Measurements from ENCODE around the gene ZCCHC4. TPM values are rescaled to one million over a fixed set of nuclear protein-coding genes. Genes with fewer than 3 reads are reported as not detected.

Gene ZCCHC4
- polyA plus RNA-seq, 1 donor (not counting 4 experiments of a cell fraction or from before 2014, with no cell fraction given): 10.8 TPM

DNA sequence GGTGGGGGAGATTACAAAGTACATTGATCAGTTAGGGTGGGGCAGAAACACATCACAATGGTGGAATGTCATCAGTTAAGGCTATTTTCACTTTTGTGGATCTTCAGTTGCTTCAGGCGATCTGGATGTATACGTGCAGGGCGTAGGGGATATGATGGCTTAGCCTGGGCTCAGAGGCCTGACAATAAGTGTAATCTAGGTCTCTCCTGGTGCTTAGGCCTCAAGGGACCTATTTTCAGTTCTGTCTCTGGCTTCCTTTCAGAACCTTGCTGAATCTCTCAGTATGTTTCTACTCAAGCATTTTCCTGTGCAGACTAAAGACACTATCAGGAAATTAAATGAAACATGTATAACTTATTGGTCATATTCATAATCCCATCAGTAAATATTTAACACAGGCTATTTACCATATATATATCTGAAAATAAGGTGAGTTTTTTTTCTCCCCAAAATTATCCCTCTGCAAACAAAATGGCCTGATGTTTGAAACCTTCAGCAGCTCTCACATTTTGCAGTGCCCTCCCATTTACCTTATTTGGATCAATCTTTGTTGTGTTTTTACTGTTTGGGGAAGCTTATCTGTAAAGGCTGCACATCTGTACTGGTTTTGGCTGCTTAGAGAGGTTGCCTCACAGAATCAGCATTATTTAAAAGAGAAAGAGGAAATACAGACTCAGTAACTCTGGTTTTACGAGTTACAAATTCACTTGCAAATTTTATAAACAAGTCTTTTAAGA, 2.3 kb upstream of the ZCCHC4 start:
- Histone ChIP-seq H3K9ac (ENCODE audit: control insufficient read depth, extremely low read depth, insufficient read depth, low read length) (no peak overlapping the region), H3K27ac (ENCODE audit: control insufficient read depth, insufficient read depth, low read length) (no peak overlapping the region), H2AFZ (ENCODE audit: control insufficient read depth, low read length) (peak overlapping the region; percentile 67), H4K20me1 (ENCODE audit: control insufficient read depth, extremely low read depth, insufficient read depth, low read length) (no peaks in the 10 kb centered on the region), H3K9me1 (ENCODE audit: control insufficient read depth, extremely low read depth, insufficient read depth, low read length) (no peaks in the 10 kb centered on the region), H3K4me1 (ENCODE audit: control insufficient read depth, extremely low read depth, insufficient read depth, low read length) (peaks cover 7% of the 10 kb centered on the region), H3K4me2 (ENCODE audit: control insufficient read depth, extremely low read depth, insufficient read depth, low read depth, low read length) (no peak overlapping the region), H3K4me3 (ENCODE audit: control insufficient read depth in 2 of 3, extremely low read depth in 1 of 3, insufficient read depth in 2 of 3, low read depth in 1 of 3, low read length in 3 of 3) (no peak overlapping the region), H3K9me3 (ENCODE audit: control insufficient read depth, low read depth, low read length) (no peaks in the 10 kb centered on the region), H3K27me3 (ENCODE audit: control insufficient read depth, extremely low read depth, insufficient read depth, low read length) (no peaks in the 10 kb centered on the region), H3K36me3 (ENCODE audit: control insufficient read depth in 2 of 2, extremely low read depth in 1 of 2, insufficient read depth in 2 of 2, low read length in 2 of 2) (no peaks in the 10 kb centered on the region), H3K79me2 (ENCODE audit: control insufficient read depth, insufficient read depth, low read length) (peaks cover 2% of the 10 kb centered on the region)
- no peak for DNase-seq (ENCODE audit: low read depth, low spot score)
- dilution Hi-C loops (cut with MboI; ENCODE audit: extremely low pct_ligation_motif_present, low sequenced_read_pairs): no loop called here
- FAIRE-seq: no peak
- TF ChIP-seq EZH2 (IDR thresholded peaks at IDR 0.05; ENCODE audit: low read length): no peak
- TF ChIP-seq, protein P1, sequence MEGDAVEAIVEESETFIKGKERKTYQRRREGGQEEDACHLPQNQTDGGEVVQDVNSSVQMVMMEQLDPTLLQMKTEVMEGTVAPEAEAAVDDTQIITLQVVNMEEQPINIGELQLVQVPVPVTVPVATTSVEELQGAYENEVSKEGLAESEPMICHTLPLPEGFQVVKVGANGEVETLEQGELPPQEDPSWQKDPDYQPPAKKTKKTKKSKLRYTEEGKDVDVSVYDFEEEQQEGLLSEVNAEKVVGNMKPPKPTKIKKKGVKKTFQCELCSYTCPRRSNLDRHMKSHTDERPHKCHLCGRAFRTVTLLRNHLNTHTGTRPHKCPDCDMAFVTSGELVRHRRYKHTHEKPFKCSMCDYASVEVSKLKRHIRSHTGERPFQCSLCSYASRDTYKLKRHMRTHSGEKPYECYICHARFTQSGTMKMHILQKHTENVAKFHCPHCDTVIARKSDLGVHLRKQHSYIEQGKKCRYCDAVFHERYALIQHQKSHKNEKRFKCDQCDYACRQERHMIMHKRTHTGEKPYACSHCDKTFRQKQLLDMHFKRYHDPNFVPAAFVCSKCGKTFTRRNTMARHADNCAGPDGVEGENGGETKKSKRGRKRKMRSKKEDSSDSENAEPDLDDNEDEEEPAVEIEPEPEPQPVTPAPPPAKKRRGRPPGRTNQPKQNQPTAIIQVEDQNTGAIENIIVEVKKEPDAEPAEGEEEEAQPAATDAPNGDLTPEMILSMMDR (optimal IDR thresholded peaks at IDR 0.05 in 1 of 3, IDR thresholded peaks at IDR 0.05 in 1 of 3, conservative IDR thresholded peaks at IDR 0.05 in 1 of 3; ENCODE audit: extremely low read depth in 1 of 3, insufficient read depth in 2 of 3, low read length in 3 of 3): no peak

DNA sequence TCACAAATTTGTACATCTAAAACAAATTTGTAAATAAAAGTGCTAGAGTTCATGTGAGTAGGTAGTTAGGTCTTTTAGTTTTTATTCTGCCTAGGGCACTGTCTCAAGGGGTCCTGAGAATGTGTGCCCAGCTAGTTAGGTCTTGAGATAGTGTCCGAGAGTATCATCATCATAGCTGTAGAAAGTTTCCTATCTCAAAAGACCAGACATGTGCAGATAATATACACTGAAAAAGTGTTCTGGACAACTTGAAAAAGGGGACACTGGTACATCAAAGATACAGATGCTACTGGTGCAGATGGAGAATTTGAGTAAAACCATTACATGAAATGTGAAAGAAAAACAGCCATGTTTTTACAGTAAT, 1.8 kb upstream of the ZCCHC4 start:
- Histone ChIP-seq H3K9me1 (ENCODE audit: control insufficient read depth, extremely low read depth, insufficient read depth, low read length) (no peaks in the 10 kb centered on the region), H3K79me2 (ENCODE audit: control insufficient read depth, insufficient read depth, low read length) (peaks cover 2% of the 10 kb centered on the region), H4K20me1 (ENCODE audit: control insufficient read depth, extremely low read depth, insufficient read depth, low read length) (no peaks in the 10 kb centered on the region), H3K4me1 (ENCODE audit: control insufficient read depth, extremely low read depth, insufficient read depth, low read length) (peaks cover 7% of the 10 kb centered on the region), H3K4me2 (ENCODE audit: control insufficient read depth, extremely low read depth, insufficient read depth, low read depth, low read length) (no peak overlapping the region), H3K36me3 (ENCODE audit: control insufficient read depth in 2 of 2, extremely low read depth in 1 of 2, insufficient read depth in 2 of 2, low read length in 2 of 2) (no peaks in the 10 kb centered on the region), H3K27ac (ENCODE audit: control insufficient read depth, insufficient read depth, low read length) (no peak overlapping the region), H3K9ac (ENCODE audit: control insufficient read depth, extremely low read depth, insufficient read depth, low read length) (no peak overlapping the region), H3K27me3 (ENCODE audit: control insufficient read depth, extremely low read depth, insufficient read depth, low read length) (no peaks in the 10 kb centered on the region), H3K4me3 (ENCODE audit: control insufficient read depth in 2 of 3, extremely low read depth in 1 of 3, insufficient read depth in 2 of 3, low read depth in 1 of 3, low read length in 3 of 3) (no peak overlapping the region), H3K9me3 (ENCODE audit: control insufficient read depth, low read depth, low read length) (no peaks in the 10 kb centered on the region), H2AFZ (ENCODE audit: control insufficient read depth, low read length) (peak overlapping the region; percentile 64)
- DNase-seq (ENCODE audit: low read depth, low spot score): no peak
- TF ChIP-seq, protein P1 (optimal IDR thresholded peaks at IDR 0.05 in 1 of 3, IDR thresholded peaks at IDR 0.05 in 1 of 3, conservative IDR thresholded peaks at IDR 0.05 in 1 of 3; ENCODE audit: extremely low read depth in 1 of 3, insufficient read depth in 2 of 3, low read length in 3 of 3): no peak
- no peak for TF ChIP-seq EZH2 (IDR thresholded peaks at IDR 0.05; ENCODE audit: low read length)
- FAIRE-seq: no peak
- dilution Hi-C loops (cut with MboI; ENCODE audit: extremely low pct_ligation_motif_present, low sequenced_read_pairs): no loop called here

Data from keratinocyte (primary cell).